ENCODE data around the gene ZAR1L.

GRCh38 chr13:32261567-32261966 lies 53.6 kb downstream of the ZAR1L start:
- no peak for TF ChIP-seq CTCF (IDR thresholded peaks at IDR 0.05)
- peak in 1 of 2 donors; percentile 38 for TF ChIP-seq POLR2A (IDR thresholded peaks at IDR 0.05)
